Adrenal gland (tissue), 12 donors: ENCODE results near the gene ANO4. TPM values are rescaled to one million over a fixed set of nuclear protein-coding genes. Genes with fewer than 3 reads are reported as not detected.

Experiments
- DNase-seq, 7 donors: peaks; one replicate each; pipeline ENCODE4 v3.0.0-alpha.2; 2019 to 2020
- H3K27ac ChIP-seq, 5 donors: fragments of 200-600 bp; sonication (generic) in 4 of 5; 1 replicate in 3 of 5; 2 replicates in 2 of 5; pipeline versions ENCODE4 v1.5.1 to v1.8.0; 2016 to 2020; ENCODE audit warnings: mild to moderate bottlenecking in 1 of 5
- H3K27me3 ChIP-seq: fragments of 200-600 bp; 2 replicates; pipeline ENCODE4 v1.8.0; 2021
- H3K36me3 ChIP-seq, 2 donors: fragments of 200-600 bp; replicated peaks in 1 of 2; 1 replicate in 1 of 2; 2 replicates in 1 of 2; pipeline versions ENCODE4 v1.5.1 to v1.8.0; 2018 to 2022
- H3K4me1 ChIP-seq, 2 donors: fragments of 200-600 bp; replicated peaks in 1 of 2; 1 replicate in 1 of 2; 2 replicates in 1 of 2; pipeline versions ENCODE4 v1.5.1 to v1.8.0; 2018 to 2021
- H3K4me3 ChIP-seq, 4 donors: fragments of 200-600 bp; sonication (generic) in 3 of 4; one replicate each; pipeline ENCODE4 v1.5.1; 2016 to 2018
- H3K9me3 ChIP-seq, 3 donors: fragments of 200-600 bp; sonication (generic) in 1 of 3; replicated peaks in 1 of 3; 1 replicate in 2 of 3; 2 replicates in 1 of 3; pipeline versions ENCODE4 v1.5.1 to v1.8.0; 2016 to 2021
- CTCF ChIP-seq, 6 experiments: fragments of 450-650 bp in 4 of 6; fragments of 200-600 bp in 2 of 6; sonication (generic) in 1 of 6; IDR thresholded peaks; 1 replicate in 5 of 6; 2 replicates in 1 of 6; pipeline versions ENCODE4 v1.5.1 to v1.8.0; 2016 to 2021; ENCODE audit warnings: antibody characterized with exemption in 6 of 6, mild to moderate bottlenecking in 2 of 6, moderate library complexity in 1 of 6
- POLR2A ChIP-seq, 2 donors: fragments of 450-650 bp; IDR thresholded peaks; one replicate each; pipeline ENCODE4 v1.6.1; 2017; ENCODE audit warnings: antibody characterized with exemption in 2 of 2, mild to moderate bottlenecking in 2 of 2, moderate library complexity in 1 of 2
- WGBS, 4 donors: extraction: QIAGEN DNeasy Blood & Tissue Kit in 2 of 4; methylation state at CpG; one replicate each; pipeline versions ENCODE4 v1.1.5 to v1.1.7; 2013 to 2017; 5-methylcytosine and 5-hydroxymethylcytosine counted together
- intact Hi-C, 2 donors: fragments of 100-400 bp; cut with DNase I; formaldehyde crosslinking; loops; one replicate each; pipeline versions ENCODE4 v1.14.1 to v1.15.0; 2022 to 2023
- polyA plus RNA-seq, 3 donors: library from polyadenylated mRNA; stranded (reverse); fragments of 200-250 nt in 2 of 3; fragments of 350-450 nt in 1 of 3; fragmentation: Illumina TruSeq in 1 of 3; extraction: RNeasy Lipid Tissue Mini Kit (QIAGEN cat#74804) in 1 of 3; gene quantifications; one replicate each; pipeline ENCODE4 v1.2.3, GENCODE V29; 2013 to 2014
- total RNA-seq, 9 donors: library from RNA; depleted of rRNA in 4 of 9; stranded (reverse); fragments of >200 nt in 4 of 9; fragments of 120-200 nt in 1 of 9; fragmentation: NEBNext Ultra II Directional in 1 of 9; extraction: Animal tissue kit (Norgen Biotek cat#: 25700) in 1 of 9; gene quantifications; one replicate each; pipeline versions ENCODE4 v1.1.0 to v1.2.4, GENCODE V29; 2013 to 2023
- donor health status: healthy with polysubstance abuse.
- donor health status: Bipolar disorder and iron deficiency.
- donor health status: DM: yes; HTN: yes; CAD: no.
- donor health status: DM: no; HTN: no; CAD: no.
- donor health status: DM: no; HTN: no; CAD: no.
- donor health status: DM: yes; HTN: yes; CAD: no.

ANO4 gene
- total and polyA plus RNA-seq, 12 donors, result 5.6 to 37.4 (median 10.2) TPM

- no peaks in the 10 kb centered on the region for H3K36me3 ChIP-seq
- DNase-seq, result no peak
Observed at GRCh38 chr12:101019667-101020066, 225.1 kb downstream of the ANO4 start.

GRCh38 chr12:101021442-101021841, 226.9 kb downstream of the ANO4 start:
- 57 to 69% (median 63%) methylated on average over 3 of the region's 3 CpGs for WGBS, 4 donors
- Histone ChIP-seq H3K4me1 (peaks cover 5 to 10% of the 10 kb centered on the region in 2 donors), H3K36me3 (no peaks in the 10 kb centered on the region), H3K27me3 (no peaks in the 10 kb centered on the region), H3K9me3 (no peaks in the 10 kb centered on the region), H3K27ac (peak overlapping the region in 1 of 5 donors; percentile 43), H3K4me3 (no peak overlapping the region)
- intact Hi-C loops, result no loop called here
- TF ChIP-seq POLR2A (IDR thresholded peaks at IDR 0.05), result no peak
- TF ChIP-seq CTCF (IDR thresholded peaks at IDR 0.05), result no peak
- no peak for DNase-seq

More at GRCh38 chr12:101019667-101020066, 225.1 kb downstream of the ANO4 start:
- Histone ChIP-seq H3K4me1 (peaks cover 5 to 10% of the 10 kb centered on the region in 2 donors), H3K27ac (no peak overlapping the region), H3K4me3 (no peak overlapping the region), H3K27me3 (no peaks in the 10 kb centered on the region), H3K9me3 (no peaks in the 10 kb centered on the region)
- TF ChIP-seq POLR2A (IDR thresholded peaks at IDR 0.05) (no peak), CTCF (IDR thresholded peaks at IDR 0.05) (no peak)
- 88 to 93% (median 90%) methylated on average over 3 of the region's 3 CpGs for WGBS, 4 donors
- intact Hi-C loops, result no loop called here

GRCh38 chr12:101021911-101022388, 227.4 kb downstream of the ANO4 start:
- H3K36me3 ChIP-seq, result no peaks in the 10 kb centered on the region
- H3K4me1 ChIP-seq, result peaks cover 5 to 10% of the 10 kb centered on the region in 2 donors
- no peak overlapping the region for H3K4me3 ChIP-seq
- TF ChIP-seq POLR2A (IDR thresholded peaks at IDR 0.05) (no peak), CTCF (IDR thresholded peaks at IDR 0.05) (no peak)
- intact Hi-C loops, result no loop called here
- DNase-seq, result peak in 2 of 7 donors; percentile 17 to 32
- peak overlapping the region in 1 of 5 donors; percentile 66 for H3K27ac ChIP-seq
- H3K27me3 ChIP-seq, result no peaks in the 10 kb centered on the region
- H3K9me3 ChIP-seq, result no peaks in the 10 kb centered on the region

- Histone ChIP-seq H3K36me3 (no peaks in the 10 kb centered on the region), H3K27me3 (no peaks in the 10 kb centered on the region), H3K9me3 (no peaks in the 10 kb centered on the region), H3K4me3 (no peak overlapping the region), H3K4me1 (peaks cover 2 to 4% of the 10 kb centered on the region in 2 donors), H3K27ac (no peak overlapping the region)
- no peak for TF ChIP-seq POLR2A (IDR thresholded peaks at IDR 0.05)
- no peak for TF ChIP-seq CTCF (IDR thresholded peaks at IDR 0.05)
- WGBS, 4 donors, result 67 to 88% (median 75%) methylated on average over 1 to 3 of the region's 3 CpGs
- intact Hi-C loops, result no loop called here
- no peak for DNase-seq
Observed at GRCh38 chr12:101027200-101027599, 232.6 kb downstream of the ANO4 start.
